ENCODE measurements around the gene PDCD1LG2. TPM values are rescaled to one million over a fixed set of nuclear protein-coding genes. Genes with fewer than 3 reads are reported as not detected.

The PDCD1LG2 gene
- total RNA-seq, 1 donor from 2014 or later, result 8.8 TPM

- Histone ChIP-seq H4K20me1 (ENCODE audit: insufficient read depth, low read length) (no peaks in the 10 kb centered on the region), H3K27ac (ENCODE audit: low read depth, low read length) (no peak overlapping the region), H3K4me2 (ENCODE audit: low read length) (no peak overlapping the region), H3K36me3 (ENCODE audit: insufficient read depth, low read length) (peaks cover 10% of the 10 kb centered on the region), H3K27me3 (ENCODE audit: insufficient read depth, low read length) (no peaks in the 10 kb centered on the region), H3K79me2 (ENCODE audit: insufficient read depth, low read length) (no peaks in the 10 kb centered on the region), H3K4me3 (ENCODE audit: insufficient read depth, low read depth, low read length) (no peak overlapping the region), H3K4me1 (ENCODE audit: insufficient read depth, low read length) (peaks cover 11% of the 10 kb centered on the region), H3K9ac (ENCODE audit: low read length) (no peak overlapping the region), H2AFZ (ENCODE audit: low read depth, low read length) (no peak overlapping the region), H3K9me3 (ENCODE audit: insufficient read depth, low read depth, low read length) (no peaks in the 10 kb centered on the region)
- DNase-seq (ENCODE audit: low read depth) (no peak), FAIRE-seq (no peak)
- TF ChIP-seq CTCF (IDR thresholded peaks at IDR 0.05; ENCODE audit: insufficient read depth, low read depth, low read length) (no peak), EZH2 (IDR thresholded peaks at IDR 0.05; ENCODE audit: insufficient read depth, low read length) (no peak)
- Mint-ChIP-seq H3K4me3 (ENCODE audit: unreplicated experiment) (no peak overlapping the region), H3K27me3 (ENCODE audit: low read depth, unreplicated experiment) (no peaks in the 10 kb centered on the region), H3K9me3 (ENCODE audit: unreplicated experiment) (peaks cover 2% of the 10 kb centered on the region), H3K27ac (ENCODE audit: unreplicated experiment) (no peak overlapping the region), H3K4me1 (ENCODE audit: low read depth, unreplicated experiment) (peaks cover 9% of the 10 kb centered on the region), H3K36me3 (ENCODE audit: low read depth, unreplicated experiment) (peaks cover 4% of the 10 kb centered on the region)
Observed at GRCh38 chr9:5531101-5531882, 21.0 kb downstream of the PDCD1LG2 start.

GRCh38 chr9:5532306-5532705 is 22.0 kb downstream of the PDCD1LG2 start:
- no peaks in the 10 kb centered on the region for H3K27me3 Mint-ChIP-seq (ENCODE audit: low read depth, unreplicated experiment)

More at GRCh38 chr9:5532306-5532705, 22.0 kb downstream of the PDCD1LG2 start:
- Mint-ChIP-seq H3K27ac (ENCODE audit: unreplicated experiment) (no peak overlapping the region), H3K36me3 (ENCODE audit: low read depth, unreplicated experiment) (peaks cover 4% of the 10 kb centered on the region), H3K4me1 (ENCODE audit: low read depth, unreplicated experiment) (peaks cover 9% of the 10 kb centered on the region), H3K4me3 (ENCODE audit: unreplicated experiment) (no peak overlapping the region), H3K9me3 (ENCODE audit: unreplicated experiment) (peaks cover 2% of the 10 kb centered on the region)
- no peaks in the 10 kb centered on the region for H3K79me2 ChIP-seq (ENCODE audit: insufficient read depth, low read length)
- TF ChIP-seq EZH2 (IDR thresholded peaks at IDR 0.05; ENCODE audit: insufficient read depth, low read length) (no peak), CTCF (IDR thresholded peaks at IDR 0.05; ENCODE audit: insufficient read depth, low read depth, low read length) (no peak)
- H3K4me1 ChIP-seq (ENCODE audit: insufficient read depth, low read length), result peaks cover 11% of the 10 kb centered on the region
- H3K4me2 ChIP-seq (ENCODE audit: low read length), result no peak overlapping the region
- H3K4me3 ChIP-seq (ENCODE audit: insufficient read depth, low read depth, low read length), result no peak overlapping the region
- H3K36me3 ChIP-seq (ENCODE audit: insufficient read depth, low read length), result peaks cover 11% of the 10 kb centered on the region
- no peak for DNase-seq (ENCODE audit: low read depth)
- no peak overlapping the region for H3K27ac ChIP-seq (ENCODE audit: low read depth, low read length)
- H3K9me3 ChIP-seq (ENCODE audit: insufficient read depth, low read depth, low read length), result no peaks in the 10 kb centered on the region
- no peaks in the 10 kb centered on the region for H4K20me1 ChIP-seq (ENCODE audit: insufficient read depth, low read length)
- H2AFZ ChIP-seq (ENCODE audit: low read depth, low read length), result no peak overlapping the region
- no peak for FAIRE-seq
- H3K27me3 ChIP-seq (ENCODE audit: insufficient read depth, low read length), result no peaks in the 10 kb centered on the region
- no peak overlapping the region for H3K9ac ChIP-seq (ENCODE audit: low read length)

All from astrocyte (in vitro differentiated cells and primary cell).